ENCODE results near the gene TEKTIP1. TPM values are rescaled to one million over a fixed set of nuclear protein-coding genes. Genes with fewer than 3 reads are reported as not detected.

TEKTIP1 gene
- total and polyA plus RNA-seq, 2 of the 4 experiments (the other 2 are of a cell fraction) = not detected

DNA sequence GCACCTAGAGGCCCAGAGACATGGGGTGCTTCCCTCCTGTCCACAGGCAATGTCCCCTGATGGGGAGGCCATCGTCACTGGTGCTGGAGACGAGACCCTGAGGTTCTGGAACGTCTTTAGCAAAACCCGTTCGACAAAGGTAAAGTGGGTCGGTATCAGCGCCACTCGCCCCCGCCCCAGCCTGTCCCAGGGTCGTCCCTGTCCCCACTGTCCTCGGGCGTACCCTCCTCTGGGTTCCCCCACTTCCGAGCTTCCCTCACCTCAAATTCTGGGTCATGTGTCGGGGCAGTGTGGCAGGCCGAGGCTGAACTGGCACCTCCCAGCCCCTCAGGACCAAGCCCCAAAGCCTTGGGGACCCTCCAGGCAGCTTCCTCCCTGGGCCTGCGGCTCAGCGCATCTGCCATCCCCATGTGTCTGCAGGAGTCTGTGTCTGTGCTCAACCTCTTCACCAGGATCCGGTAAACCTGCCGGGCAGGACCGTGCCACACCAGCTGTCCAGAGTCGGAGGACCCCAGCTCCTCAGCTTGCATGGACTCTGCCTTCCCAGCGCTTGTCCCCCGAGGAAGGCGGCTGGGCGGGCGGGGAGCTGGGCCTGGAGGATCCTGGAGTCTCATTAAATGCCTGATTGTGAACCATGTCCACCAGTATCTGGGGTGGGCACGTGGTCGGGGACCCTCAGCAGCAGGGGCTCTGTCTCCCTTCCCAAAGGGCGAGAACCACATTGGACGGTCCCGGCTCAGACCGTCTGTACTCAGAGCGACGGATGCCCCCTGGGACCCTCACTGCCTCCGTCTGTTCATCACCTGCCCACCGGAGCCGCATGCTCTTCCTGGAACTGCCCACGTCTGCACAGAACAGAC is 4.4 kb upstream of the TEKTIP1 start:
- WGBS, 2 experiments (ENCODE audit: extremely low coverage in 2 of 2, insufficient read length in 1 of 2) = 97% methylated on average over 17 of the region's 38 CpGs; no CpG with 5 or more reads in 1 of the 2 experiments
- Histone ChIP-seq H4K91ac (ENCODE audit: insufficient read depth, low read depth, low read length) (no peak overlapping the region), H4K5ac (ENCODE audit: low read depth, low read length) (no peak overlapping the region), H3K18ac (ENCODE audit: low read depth, low read length) (no peak overlapping the region), H3K9ac (ENCODE audit: low read depth, low read length) (no peak overlapping the region), H3K79me1 (ENCODE audit: low read depth in 1 of 2, low read length in 2 of 2) (peaks cover 8 to 30% of the 10 kb centered on the region in 2 experiments; a peak in 3 of 4 replicates), H2AK5ac (ENCODE audit: low read depth, low read length) (no peak overlapping the region), H2BK20ac (ENCODE audit: low read depth, low read length) (no peak overlapping the region), H3K23ac (ENCODE audit: low read depth, low read length) (no peak overlapping the region), H4K8ac (ENCODE audit: low read depth in 2 of 2, low read length in 2 of 2) (no peak overlapping the region), H3K14ac (replicated peaks; ENCODE audit: low read depth, low read length) (no peak overlapping the region), H3K27ac (ENCODE audit: insufficient read depth, low read length) (no peak overlapping the region), H3K9me1 (ENCODE audit: insufficient read depth, low read length) (0 out of 2 replicates have a peak, but pooled peaks cover 2% of the 10 kb centered on the region), H3K4ac (ENCODE audit: low read depth, low read length) (no peak overlapping the region), H4K20me1 (ENCODE audit: insufficient read depth, low read length) (peaks cover 30% of the 10 kb centered on the region), H3K4me3 (ENCODE audit: insufficient read depth, low read depth, low read length) (no peak overlapping the region), H2AFZ (replicated peaks; ENCODE audit: low read length, poor library complexity) (no peak overlapping the region), H2AK9ac (replicated peaks; ENCODE audit: low read depth, low read length, poor library complexity) (no peak overlapping the region), H2BK120ac (ENCODE audit: low read depth, low read length) (no peak overlapping the region), H3K56ac (ENCODE audit: extremely low read depth, insufficient read depth, low read length) (no peak overlapping the region), H2BK15ac (ENCODE audit: low read depth, low read length) (no peak overlapping the region), H3K9me3 (ENCODE audit: control insufficient read depth, insufficient read depth, low read length) (no peaks in the 10 kb centered on the region), H3K4me1 (ENCODE audit: control insufficient read depth, insufficient read depth, low read length) (no peaks in the 10 kb centered on the region), H3K4me2 (ENCODE audit: low read depth, low read length) (no peak overlapping the region), H3K27me3 (ENCODE audit: control insufficient read depth, insufficient read depth, low read length) (no peaks in the 10 kb centered on the region), H3K36me3 (ENCODE audit: control insufficient read depth, insufficient read depth, low read length) (peaks cover 61% of the 10 kb centered on the region), H2BK5ac (ENCODE audit: low read depth, low read length, poor library complexity, severe bottlenecking) (no peak overlapping the region)
- ATAC-seq (ENCODE audit: low read depth) = no peak
- POLR2A ChIA-PET (ENCODE audit: unreplicated experiment) = no interaction called here
- TF ChIP-seq, protein P1, sequence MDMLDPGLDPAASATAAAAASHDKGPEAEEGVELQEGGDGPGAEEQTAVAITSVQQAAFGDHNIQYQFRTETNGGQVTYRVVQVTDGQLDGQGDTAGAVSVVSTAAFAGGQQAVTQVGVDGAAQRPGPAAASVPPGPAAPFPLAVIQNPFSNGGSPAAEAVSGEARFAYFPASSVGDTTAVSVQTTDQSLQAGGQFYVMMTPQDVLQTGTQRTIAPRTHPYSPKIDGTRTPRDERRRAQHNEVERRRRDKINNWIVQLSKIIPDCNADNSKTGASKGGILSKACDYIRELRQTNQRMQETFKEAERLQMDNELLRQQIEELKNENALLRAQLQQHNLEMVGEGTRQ (IDR thresholded peaks at IDR 0.05; ENCODE audit: low read depth, low read length) = no peak
- TF ChIP-seq, protein P2, sequence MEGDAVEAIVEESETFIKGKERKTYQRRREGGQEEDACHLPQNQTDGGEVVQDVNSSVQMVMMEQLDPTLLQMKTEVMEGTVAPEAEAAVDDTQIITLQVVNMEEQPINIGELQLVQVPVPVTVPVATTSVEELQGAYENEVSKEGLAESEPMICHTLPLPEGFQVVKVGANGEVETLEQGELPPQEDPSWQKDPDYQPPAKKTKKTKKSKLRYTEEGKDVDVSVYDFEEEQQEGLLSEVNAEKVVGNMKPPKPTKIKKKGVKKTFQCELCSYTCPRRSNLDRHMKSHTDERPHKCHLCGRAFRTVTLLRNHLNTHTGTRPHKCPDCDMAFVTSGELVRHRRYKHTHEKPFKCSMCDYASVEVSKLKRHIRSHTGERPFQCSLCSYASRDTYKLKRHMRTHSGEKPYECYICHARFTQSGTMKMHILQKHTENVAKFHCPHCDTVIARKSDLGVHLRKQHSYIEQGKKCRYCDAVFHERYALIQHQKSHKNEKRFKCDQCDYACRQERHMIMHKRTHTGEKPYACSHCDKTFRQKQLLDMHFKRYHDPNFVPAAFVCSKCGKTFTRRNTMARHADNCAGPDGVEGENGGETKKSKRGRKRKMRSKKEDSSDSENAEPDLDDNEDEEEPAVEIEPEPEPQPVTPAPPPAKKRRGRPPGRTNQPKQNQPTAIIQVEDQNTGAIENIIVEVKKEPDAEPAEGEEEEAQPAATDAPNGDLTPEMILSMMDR (conservative IDR thresholded peaks at IDR 0.05; ENCODE audit: low read depth, low read length) = no peak
- TF ChIP-seq MAZ (IDR thresholded peaks at IDR 0.05; ENCODE audit: borderline replicate concordance, low read depth, low read length) = no peak
- TF ChIP-seq, protein P3, sequence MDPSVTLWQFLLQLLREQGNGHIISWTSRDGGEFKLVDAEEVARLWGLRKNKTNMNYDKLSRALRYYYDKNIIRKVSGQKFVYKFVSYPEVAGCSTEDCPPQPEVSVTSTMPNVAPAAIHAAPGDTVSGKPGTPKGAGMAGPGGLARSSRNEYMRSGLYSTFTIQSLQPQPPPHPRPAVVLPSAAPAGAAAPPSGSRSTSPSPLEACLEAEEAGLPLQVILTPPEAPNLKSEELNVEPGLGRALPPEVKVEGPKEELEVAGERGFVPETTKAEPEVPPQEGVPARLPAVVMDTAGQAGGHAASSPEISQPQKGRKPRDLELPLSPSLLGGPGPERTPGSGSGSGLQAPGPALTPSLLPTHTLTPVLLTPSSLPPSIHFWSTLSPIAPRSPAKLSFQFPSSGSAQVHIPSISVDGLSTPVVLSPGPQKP (IDR thresholded peaks at IDR 0.05; ENCODE audit: borderline replicate concordance, low read depth, low read length) = no peak
- TF ChIP-seq CEBPB (IDR thresholded peaks at IDR 0.05; ENCODE audit: low read depth, low read length) = no peak
- TF ChIP-seq MXI1 (IDR thresholded peaks at IDR 0.05; ENCODE audit: borderline replicate concordance, low read depth, low read length) = no peak
- no peak for TF ChIP-seq RAD21 (IDR thresholded peaks at IDR 0.05; ENCODE audit: low read length)
- TF ChIP-seq FOS (IDR thresholded peaks at IDR 0.05; ENCODE audit: low read depth, low read length) = no peak
- no peak for TF ChIP-seq CHD1 (IDR thresholded peaks at IDR 0.05; ENCODE audit: low read depth, low read length)
- TF ChIP-seq POLR2A (IDR thresholded peaks at IDR 0.05; ENCODE audit: low read depth, low read length) = no peak
- TF ChIP-seq MAFK (IDR thresholded peaks at IDR 0.05; ENCODE audit: low read depth, low read length) = no peak
- no peak for TF ChIP-seq SMC3 (IDR thresholded peaks at IDR 0.05; ENCODE audit: low read depth, low read length)
- TF ChIP-seq BHLHE40 (IDR thresholded peaks at IDR 0.05; ENCODE audit: low read depth, low read length) = no peak
- TF ChIP-seq RCOR1 (IDR thresholded peaks at IDR 0.05; ENCODE audit: insufficient replicate concordance, low read length) = no peak
- CTCF ChIA-PET = no interaction called here
- in situ Hi-C loops (cut with MboI; ENCODE audit: low sequenced_read_pairs) (no loop called here), dilution Hi-C loops (cut with HindIII; ENCODE audit: low sequenced_read_pairs, unreplicated experiment) (no loop called here), intact Hi-C loops (cut with micrococcal nuclease) (no loop called here)
- DNase-seq = no peak
- BruUV-seq (replicated peaks) = no TSS peak

Data from IMR-90 (cell line).